ENCODE data around the gene GIPC3. TPM values are rescaled to one million over a fixed set of nuclear protein-coding genes. Genes with fewer than 3 reads are reported as not detected.

Gene GIPC3
- polyA plus RNA-seq, 1 of the 3 experiments (the other 2 are of a cell fraction), result 0.20 TPM

GRCh38 chr19:3563709-3564524, 21.4 kb upstream of the GIPC3 start:
- Histone ChIP-seq H3K27ac (ENCODE audit: low read depth in 2 of 2, low read length in 1 of 2) (no peak overlapping the region), H3K4me3 (ENCODE audit: low read depth in 2 of 2, low read length in 1 of 2) (no peak overlapping the region), H3K9me2 (no peaks in the 10 kb centered on the region), H3K9ac (no peak overlapping the region), H3K4me1 (ENCODE audit: control insufficient read depth in 1 of 2, insufficient read depth in 2 of 2, low read depth in 1 of 2, low read length in 1 of 2) (no peaks in the 10 kb centered on the region), H3K9me3 (no peaks in the 10 kb centered on the region), H4K20me1 (ENCODE audit: insufficient read depth) (no peaks in the 10 kb centered on the region), H3K36me3 (replicated peaks in 1 of 2; ENCODE audit: control insufficient read depth in 1 of 2, insufficient read depth in 2 of 2, low read length in 1 of 2) (no peaks in the 10 kb centered on the region), H3K79me2 (ENCODE audit: insufficient read depth) (no peaks in the 10 kb centered on the region), H3F3A (replicated peaks; ENCODE audit: insufficient read depth) (no peaks in the 10 kb centered on the region), H3K4me2 (no peak overlapping the region), H3K27me3 (ENCODE audit: insufficient read depth) (no peaks in the 10 kb centered on the region), H2AFZ (ENCODE audit: low read depth) (no peak overlapping the region)
- no peak for TF ChIP-seq TEAD4 (IDR thresholded peaks at IDR 0.05; ENCODE audit: borderline replicate concordance, insufficient read depth)
- TF ChIP-seq, protein P1, sequence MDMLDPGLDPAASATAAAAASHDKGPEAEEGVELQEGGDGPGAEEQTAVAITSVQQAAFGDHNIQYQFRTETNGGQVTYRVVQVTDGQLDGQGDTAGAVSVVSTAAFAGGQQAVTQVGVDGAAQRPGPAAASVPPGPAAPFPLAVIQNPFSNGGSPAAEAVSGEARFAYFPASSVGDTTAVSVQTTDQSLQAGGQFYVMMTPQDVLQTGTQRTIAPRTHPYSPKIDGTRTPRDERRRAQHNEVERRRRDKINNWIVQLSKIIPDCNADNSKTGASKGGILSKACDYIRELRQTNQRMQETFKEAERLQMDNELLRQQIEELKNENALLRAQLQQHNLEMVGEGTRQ (IDR thresholded peaks at IDR 0.05; ENCODE audit: borderline replicate concordance, low read depth, low read length), result no peak
- no peak for TF ChIP-seq RFX5 (IDR thresholded peaks at IDR 0.05; ENCODE audit: low read length)
- TF ChIP-seq JUND (IDR thresholded peaks at IDR 0.05), result no peak
- TF ChIP-seq, protein P2, sequence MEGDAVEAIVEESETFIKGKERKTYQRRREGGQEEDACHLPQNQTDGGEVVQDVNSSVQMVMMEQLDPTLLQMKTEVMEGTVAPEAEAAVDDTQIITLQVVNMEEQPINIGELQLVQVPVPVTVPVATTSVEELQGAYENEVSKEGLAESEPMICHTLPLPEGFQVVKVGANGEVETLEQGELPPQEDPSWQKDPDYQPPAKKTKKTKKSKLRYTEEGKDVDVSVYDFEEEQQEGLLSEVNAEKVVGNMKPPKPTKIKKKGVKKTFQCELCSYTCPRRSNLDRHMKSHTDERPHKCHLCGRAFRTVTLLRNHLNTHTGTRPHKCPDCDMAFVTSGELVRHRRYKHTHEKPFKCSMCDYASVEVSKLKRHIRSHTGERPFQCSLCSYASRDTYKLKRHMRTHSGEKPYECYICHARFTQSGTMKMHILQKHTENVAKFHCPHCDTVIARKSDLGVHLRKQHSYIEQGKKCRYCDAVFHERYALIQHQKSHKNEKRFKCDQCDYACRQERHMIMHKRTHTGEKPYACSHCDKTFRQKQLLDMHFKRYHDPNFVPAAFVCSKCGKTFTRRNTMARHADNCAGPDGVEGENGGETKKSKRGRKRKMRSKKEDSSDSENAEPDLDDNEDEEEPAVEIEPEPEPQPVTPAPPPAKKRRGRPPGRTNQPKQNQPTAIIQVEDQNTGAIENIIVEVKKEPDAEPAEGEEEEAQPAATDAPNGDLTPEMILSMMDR (IDR thresholded peaks at IDR 0.05), result no peak
- TF ChIP-seq POLR2AphosphoS5 (IDR thresholded peaks at IDR 0.05; ENCODE audit: low read depth, low read length), result no peak
- no peak for TF ChIP-seq TCF12 (IDR thresholded peaks at IDR 0.05)
- TF ChIP-seq NFIC (IDR thresholded peaks at IDR 0.05; ENCODE audit: borderline replicate concordance), result no peak
- TF ChIP-seq, protein P3, sequence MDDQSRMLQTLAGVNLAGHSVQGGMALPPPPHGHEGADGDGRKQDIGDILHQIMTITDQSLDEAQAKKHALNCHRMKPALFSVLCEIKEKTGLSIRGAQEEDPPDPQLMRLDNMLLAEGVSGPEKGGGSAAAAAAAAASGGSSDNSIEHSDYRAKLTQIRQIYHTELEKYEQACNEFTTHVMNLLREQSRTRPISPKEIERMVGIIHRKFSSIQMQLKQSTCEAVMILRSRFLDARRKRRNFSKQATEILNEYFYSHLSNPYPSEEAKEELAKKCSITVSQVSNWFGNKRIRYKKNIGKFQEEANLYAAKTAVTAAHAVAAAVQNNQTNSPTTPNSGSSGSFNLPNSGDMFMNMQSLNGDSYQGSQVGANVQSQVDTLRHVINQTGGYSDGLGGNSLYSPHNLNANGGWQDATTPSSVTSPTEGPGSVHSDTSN (IDR thresholded peaks at IDR 0.05), result no peak
- TF ChIP-seq MXI1 (IDR thresholded peaks at IDR 0.05; ENCODE audit: low read depth, low read length), result no peak
- no peak for TF ChIP-seq ELF1 (IDR thresholded peaks at IDR 0.05)
- no peak for TF ChIP-seq SMC3 (IDR thresholded peaks at IDR 0.05; ENCODE audit: low read depth, low read length)
- TF ChIP-seq, protein P4, sequence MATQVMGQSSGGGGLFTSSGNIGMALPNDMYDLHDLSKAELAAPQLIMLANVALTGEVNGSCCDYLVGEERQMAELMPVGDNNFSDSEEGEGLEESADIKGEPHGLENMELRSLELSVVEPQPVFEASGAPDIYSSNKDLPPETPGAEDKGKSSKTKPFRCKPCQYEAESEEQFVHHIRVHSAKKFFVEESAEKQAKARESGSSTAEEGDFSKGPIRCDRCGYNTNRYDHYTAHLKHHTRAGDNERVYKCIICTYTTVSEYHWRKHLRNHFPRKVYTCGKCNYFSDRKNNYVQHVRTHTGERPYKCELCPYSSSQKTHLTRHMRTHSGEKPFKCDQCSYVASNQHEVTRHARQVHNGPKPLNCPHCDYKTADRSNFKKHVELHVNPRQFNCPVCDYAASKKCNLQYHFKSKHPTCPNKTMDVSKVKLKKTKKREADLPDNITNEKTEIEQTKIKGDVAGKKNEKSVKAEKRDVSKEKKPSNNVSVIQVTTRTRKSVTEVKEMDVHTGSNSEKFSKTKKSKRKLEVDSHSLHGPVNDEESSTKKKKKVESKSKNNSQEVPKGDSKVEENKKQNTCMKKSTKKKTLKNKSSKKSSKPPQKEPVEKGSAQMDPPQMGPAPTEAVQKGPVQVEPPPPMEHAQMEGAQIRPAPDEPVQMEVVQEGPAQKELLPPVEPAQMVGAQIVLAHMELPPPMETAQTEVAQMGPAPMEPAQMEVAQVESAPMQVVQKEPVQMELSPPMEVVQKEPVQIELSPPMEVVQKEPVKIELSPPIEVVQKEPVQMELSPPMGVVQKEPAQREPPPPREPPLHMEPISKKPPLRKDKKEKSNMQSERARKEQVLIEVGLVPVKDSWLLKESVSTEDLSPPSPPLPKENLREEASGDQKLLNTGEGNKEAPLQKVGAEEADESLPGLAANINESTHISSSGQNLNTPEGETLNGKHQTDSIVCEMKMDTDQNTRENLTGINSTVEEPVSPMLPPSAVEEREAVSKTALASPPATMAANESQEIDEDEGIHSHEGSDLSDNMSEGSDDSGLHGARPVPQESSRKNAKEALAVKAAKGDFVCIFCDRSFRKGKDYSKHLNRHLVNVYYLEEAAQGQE (IDR thresholded peaks at IDR 0.05; ENCODE audit: low read depth, low read length), result no peak
- no peak for TF ChIP-seq ZBTB33 (IDR thresholded peaks at IDR 0.05; ENCODE audit: borderline replicate concordance, low read depth)
- TF ChIP-seq RAD21 (IDR thresholded peaks at IDR 0.05; ENCODE audit: low read length), result no peak
- TF ChIP-seq YY1 (IDR thresholded peaks at IDR 0.05; ENCODE audit: low read depth), result no peak
- TF ChIP-seq RCOR1 (IDR thresholded peaks at IDR 0.05; ENCODE audit: low read length), result no peak
- TF ChIP-seq EP300 (IDR thresholded peaks at IDR 0.05; ENCODE audit: borderline replicate concordance in 1 of 2, low read depth in 1 of 2, low read length in 1 of 2), result no peak
- peak; percentile 12 for DNase-seq
- POLR2A ChIA-PET, result no interaction called here
- 93% methylated on average over 11 of the region's 17 CpGs for WGBS (ENCODE audit: low lambda C conversion rate)
- CTCF ChIA-PET, result interaction anchor here (1.6 to 2.6 kb wide), 2 partner anchors 19 to 22 kb away, joined by 4 to 6 read pairs; no protein-coding TSS in a partner anchor

All from SK-N-SH (cell line).